Measurements from ENCODE around the gene UNC79. TPM values are rescaled to one million over a fixed set of nuclear protein-coding genes. Genes with fewer than 3 reads are reported as not detected.

The UNC79 gene
- total RNA-seq, 2 experiments from 2014 or later, result 0.02 TPM; not detected in 1

DNA sequence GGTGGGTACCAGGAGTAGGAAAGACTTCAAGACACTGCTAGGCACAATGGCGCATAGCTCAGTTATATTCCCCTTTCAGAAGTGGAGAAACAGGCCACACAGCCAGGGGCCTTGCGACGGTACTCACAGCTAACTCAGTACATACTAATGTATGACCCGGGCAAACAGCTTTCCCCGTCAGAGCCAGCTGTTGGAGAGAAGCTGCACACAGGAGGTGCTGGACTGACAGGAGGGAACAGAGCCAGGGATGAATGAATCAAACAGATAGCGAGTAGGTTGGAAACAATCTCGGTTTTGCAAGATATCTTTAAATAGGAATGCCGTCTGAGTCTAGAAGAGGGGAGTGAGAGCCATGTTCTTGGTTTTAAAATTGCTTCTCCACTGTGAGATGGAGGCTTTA, 312.0 kb downstream of the UNC79 start:
- CTCF ChIA-PET, result interaction anchor here (0.6 kb wide), 1 partner anchor 720 kb away, joined by 3 read pairs; no protein-coding TSS in a partner anchor
- POLR2A ChIA-PET, result no interaction called here

DNA sequence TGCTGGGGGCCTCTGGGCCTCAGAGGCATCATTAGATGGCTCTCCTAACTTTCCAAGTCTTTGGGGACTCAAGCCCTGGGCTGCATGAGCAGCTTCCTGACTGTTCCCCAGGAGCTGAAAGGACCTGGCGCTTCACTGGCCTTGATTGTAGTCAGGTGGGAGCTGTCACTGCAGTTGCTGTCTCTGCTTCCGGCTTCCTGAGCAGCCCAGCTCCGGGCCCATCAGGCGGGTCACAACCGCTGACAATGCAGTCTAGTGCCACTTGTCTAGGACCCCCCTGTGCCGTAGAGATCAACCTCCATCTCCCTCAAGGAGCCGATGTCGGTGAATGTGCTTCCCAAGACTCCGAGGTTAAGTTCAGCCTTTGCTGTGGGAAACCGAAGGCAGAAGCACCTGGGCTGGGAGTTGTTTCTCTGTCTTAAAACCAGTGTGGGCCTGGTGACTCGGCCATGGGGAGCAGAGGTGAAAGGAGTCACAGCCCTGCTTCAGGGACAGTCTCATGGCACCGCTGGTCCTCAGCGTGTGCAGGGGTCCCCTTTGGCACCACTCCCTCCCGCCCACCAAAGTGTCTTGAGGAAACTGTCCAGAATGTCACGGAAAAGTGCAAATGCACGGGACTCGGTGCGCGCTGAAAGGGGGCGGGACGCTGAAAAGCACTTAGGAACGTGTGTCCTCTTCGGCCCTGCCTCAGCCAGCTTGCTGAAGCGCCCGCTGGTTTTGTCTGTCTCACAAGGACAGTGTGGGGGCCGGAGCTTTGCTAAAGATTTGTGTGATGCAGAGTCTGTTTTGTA, 312.7 kb downstream of the UNC79 start:
- POLR2A ChIA-PET, result no interaction called here
- CTCF ChIA-PET, result no interaction called here

DNA sequence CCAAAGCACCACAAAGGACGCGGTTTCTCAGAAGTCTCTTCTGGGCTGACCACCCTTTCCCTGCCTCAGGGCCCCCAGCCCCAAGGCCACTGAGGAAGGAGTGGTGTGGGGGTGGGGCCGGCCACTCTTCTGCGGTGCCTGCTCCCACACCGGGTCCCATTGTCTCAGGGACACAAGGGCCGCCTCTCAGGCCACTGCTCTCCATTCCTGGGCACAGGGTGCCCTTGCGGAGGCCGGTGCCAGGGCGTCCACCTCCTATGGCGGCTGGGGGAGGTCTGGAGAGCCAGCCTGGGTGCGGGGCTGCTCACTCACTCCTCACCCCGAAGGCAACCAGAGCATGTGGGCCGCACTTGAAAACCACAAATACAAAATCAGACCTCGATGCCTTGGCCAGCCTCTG, 313.4 kb downstream of the UNC79 start:
- ChIA-PET POLR2A (no interaction called here), CTCF (no interaction called here)

DNA sequence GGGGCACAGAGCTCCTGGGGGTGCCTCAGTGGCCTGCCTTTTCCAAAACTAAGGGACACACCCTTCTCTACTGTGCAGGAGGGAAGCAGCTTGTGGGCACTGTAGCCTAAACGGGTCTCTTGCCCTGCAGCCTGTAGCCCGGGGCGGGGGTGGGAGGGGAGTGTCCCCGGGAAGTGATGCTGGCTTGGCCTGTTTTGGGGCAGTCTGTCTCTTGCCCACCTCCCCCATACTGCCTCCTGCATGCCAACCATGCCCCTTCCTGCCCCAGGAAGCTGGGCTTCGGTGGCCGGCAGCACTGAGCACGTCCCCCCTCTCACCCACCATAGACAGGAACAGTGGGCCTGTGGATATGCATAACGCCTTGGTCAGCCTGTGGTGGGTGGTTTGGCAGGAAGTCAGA, 314.1 kb downstream of the UNC79 start:
- CTCF ChIA-PET, result no interaction called here
- POLR2A ChIA-PET, result no interaction called here

DNA sequence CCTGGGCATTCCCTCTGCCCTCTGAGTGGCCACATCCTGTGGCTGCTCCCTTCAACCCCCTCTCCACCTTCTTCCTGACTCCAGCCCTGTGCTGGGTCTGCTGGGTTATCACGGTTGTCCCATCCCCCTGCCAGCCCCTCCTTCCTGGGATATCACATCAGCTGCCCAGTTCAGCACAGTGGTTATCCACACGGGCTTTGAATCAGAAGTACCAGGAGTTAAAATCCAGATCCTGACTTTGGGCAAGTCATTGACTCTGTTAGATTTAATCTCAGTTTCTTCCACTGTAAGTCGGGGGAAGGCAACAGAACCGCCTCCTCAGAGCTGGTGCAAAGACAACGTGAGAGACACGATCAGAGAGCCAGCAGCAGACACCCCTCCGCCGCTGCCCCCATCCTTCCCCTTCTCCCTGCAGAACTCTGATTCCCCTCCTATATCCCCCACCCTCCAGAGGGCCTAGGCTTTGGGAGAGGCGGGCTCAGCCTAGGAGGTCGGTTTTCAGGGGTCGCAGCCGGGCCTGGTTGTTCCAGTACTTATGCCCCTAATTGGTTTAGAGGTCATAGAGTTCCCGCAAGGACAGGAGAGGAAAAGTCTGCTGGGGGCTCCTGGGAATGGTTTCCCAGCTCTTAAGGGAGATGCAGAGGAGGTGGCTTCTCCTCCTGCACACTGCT, 315.0 kb downstream of the UNC79 start:
- POLR2A ChIA-PET, result no interaction called here
- CTCF ChIA-PET, result no interaction called here

DNA sequence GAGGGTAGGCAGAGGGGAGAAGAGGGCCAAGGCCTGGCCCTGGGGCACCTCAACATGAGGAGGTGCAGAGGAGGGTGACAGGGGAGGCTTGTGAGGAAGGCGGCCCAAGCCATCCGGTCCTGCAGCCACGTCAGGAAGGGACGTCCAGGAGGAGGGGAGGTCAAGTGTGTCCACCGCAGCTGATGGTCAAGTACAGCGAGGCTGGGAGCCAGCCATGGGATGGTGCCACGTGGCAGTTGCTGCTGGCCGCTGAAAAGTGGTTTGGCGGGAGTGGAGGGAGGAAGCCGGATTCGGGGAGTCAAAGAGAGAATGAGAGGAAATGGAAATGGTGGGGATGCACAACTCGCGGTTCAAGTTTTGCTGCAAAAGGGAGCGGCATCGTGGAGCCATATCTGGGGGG, 316.4 kb downstream of the UNC79 start:
- POLR2A ChIA-PET, result no interaction called here
- CTCF ChIA-PET, result no interaction called here

DNA sequence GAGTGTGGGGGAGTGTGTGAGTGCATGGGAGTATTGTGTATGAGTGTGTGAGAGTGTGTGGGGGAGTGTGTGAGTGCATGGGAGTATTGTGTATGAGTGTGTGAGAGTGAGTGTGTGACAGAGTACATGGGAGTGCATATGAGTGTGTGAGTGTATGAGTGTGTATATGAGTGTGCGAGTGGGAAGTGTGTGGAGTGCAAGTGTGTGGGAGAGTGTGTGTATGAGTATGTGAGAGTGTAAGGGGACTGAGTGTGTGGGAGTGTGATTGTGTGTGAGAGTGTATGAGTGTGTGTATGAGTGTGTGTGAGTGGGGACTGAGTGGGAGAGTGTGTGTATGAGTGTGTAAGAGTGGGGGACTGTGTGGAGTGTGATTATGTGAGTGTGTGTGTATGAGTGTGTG, 316.8 kb downstream of the UNC79 start:
- ChIA-PET POLR2A (no interaction called here), CTCF (no interaction called here)

DNA sequence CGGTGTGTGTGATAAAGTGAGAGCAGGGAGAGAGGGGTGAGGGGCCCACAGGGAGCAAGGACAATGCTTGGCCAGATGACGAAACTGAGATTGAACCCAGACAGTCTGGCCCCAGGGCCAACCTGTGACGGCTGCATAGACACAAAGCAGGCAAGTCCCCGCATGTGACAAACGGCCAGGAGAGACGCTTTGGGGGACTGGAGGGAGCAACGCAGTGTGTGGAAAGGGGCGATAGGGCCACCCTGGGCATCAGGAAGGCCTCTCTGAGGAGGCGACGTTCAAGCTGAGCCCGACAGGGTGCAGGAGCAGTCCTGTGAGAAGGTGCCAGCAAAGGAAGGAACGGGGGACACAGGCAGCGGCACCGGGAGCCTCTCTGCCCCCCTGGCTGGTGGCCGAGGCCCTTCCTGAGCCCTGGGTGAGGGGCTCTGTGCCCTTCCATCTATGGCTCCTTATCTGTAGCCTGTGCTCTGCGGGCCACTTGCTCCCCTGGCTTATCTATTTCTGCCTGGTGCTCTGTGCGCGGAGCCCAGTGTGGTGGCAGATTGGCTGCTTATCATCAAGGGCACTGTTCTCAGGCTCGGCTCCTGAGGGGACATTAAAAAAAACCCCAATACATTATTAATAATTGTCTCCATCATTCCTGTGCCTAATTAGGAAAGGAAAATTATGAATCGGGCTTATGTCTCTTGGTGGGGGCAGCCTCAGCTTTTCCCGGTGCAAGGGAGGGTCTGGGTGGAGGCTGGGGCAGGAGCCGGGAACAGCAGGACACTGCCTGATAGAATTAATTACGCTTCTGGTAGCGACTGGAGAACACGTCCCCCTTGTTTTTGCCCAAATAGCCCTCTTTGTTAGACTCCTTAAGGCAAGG, 317.7 kb downstream of the UNC79 start:
- POLR2A ChIA-PET, result no interaction called here
- CTCF ChIA-PET, result no interaction called here

DNA sequence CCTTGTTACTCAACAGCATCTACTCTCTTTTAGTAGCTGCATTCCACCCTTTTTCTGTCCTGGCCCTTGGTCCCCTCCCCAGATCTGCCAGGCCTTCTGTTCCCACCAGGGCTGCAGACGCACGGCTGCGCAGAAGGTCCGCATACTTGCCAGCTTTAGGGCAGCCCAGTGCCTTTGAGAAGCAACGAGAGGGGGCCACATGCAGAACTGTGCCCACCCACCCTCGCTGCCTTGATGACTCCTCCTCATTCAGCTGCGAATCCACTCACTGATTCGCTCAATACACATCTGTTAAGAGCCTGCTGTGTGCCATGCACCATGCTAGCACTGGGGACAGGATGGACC, 318.3 kb downstream of the UNC79 start:
- POLR2A ChIA-PET, result no interaction called here
- CTCF ChIA-PET, result no interaction called here

DNA sequence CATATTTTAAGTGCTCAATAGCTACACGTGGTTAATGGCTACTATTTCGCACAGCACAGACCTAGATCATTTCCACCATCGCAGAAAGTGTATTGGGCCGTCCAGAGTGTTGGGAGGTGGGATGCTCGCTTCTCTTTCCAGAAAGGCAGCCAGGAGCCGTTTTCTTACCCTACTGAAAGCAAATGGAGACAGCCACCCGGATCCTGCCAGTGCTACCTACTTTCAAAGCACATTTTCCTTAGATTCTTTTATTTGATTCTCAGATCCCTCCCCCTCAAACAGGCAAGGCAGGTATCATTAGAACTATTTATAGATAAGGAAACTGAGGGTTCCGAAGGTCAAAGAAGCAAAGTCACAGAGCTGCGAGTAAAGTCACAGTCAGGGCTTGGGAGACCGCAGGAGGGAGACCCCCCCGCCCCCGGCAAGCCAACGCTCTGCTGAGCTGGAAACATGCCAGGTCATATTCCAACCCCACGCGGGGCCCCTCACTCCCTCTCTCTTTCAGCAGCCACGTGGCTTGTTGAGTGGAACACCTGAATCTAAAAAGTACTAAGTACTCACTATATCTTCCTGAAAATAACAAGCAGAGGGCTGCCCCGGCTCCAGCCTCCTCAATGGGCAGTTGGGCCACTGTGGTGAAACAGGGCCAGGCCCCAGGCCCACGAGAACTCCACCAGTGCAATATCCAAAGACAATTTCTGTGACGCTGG, 321.4 kb downstream of the UNC79 start:
- POLR2A ChIA-PET, result no interaction called here
- CTCF ChIA-PET, result no interaction called here

DNA sequence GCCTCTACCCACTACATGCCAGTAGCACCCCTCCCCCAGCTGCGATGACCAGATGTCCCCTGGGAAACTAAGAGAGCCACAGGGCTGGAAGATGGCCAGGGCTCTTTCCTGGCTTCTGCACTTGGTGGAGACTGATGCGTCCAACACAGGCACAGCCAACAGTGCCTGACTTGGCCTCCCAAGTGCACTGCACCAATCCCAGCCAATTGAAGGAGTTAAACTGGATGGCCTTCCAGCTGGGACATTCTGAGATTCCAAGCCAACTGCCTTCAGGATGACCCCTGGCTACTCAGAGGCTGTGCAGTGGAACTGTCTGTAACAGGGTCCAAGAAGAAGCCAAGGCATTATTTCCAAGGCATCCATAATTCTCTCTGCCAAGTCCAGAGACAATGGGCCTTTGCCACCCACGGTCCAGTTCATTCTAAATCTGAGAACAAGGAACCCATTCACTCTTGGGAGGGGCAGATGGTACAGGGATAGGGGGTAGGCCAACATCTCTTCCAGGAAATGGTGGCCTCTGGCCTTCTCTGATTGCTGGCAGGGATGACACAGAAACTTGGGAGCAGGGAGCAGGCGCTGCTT, 322.3 kb downstream of the UNC79 start:
- CTCF ChIA-PET, result no interaction called here
- POLR2A ChIA-PET, result no interaction called here

DNA sequence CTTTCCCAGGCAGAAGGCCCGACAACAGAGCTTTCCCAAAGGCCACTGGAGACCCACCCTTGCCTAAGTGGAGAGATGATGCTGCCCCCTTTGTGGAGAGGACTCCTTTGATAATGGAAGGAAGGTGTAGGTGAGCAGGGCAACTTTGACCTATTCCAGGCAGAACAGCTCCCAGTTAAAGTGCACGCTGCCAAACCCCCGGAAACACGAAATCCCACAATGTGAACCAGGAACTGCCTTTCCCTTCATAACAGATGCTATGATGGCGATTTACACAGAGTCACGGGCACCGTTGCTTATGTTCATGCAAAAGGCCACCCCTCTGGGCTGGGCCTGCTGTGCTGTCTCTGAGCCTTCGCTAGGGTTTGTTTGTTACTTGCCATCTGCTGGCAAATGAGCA, 322.9 kb downstream of the UNC79 start:
- ChIA-PET POLR2A (no interaction called here), CTCF (no interaction called here)

DNA sequence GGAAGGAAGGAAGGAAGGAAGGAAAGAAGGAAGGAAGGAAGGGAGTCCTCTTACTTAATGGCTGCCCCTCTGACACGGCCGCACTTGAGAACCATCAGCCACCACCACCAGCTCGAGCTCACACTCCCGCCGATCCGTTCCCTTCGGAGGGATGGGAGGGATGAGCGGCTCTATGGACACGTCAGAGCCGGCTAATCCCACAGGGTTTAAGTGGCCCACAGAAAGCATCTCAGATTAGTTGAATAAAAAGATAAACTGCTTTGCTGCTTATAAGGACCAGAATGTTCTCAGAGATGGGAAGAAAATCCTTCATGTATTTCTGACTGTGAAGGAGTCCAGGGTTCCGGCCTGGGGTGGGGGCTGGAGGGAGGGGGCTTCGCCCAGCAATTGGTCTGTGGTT, 326.5 kb downstream of the UNC79 start:
- CTCF ChIA-PET, result no interaction called here
- POLR2A ChIA-PET, result no interaction called here

Other genes with a start within 250 kb of the UNC79 start
- gene MOAP1, start 246.0 kb upstream of the UNC79 start, total RNA-seq, result 10 to 100 TPM; 15.7 to 15.9 TPM
- 10 to 100 TPM; 16.6 to 18.8 TPM for gene LYSET, start 245.6 kb upstream of the UNC79 start, total RNA-seq
- 10 to 100 TPM; 19.9 to 20.1 TPM for gene GON7, start 223.9 kb upstream of the UNC79 start, total RNA-seq
- gene UBR7, start 223.7 kb upstream of the UNC79 start, total RNA-seq, result 10 to 100 TPM; 37.7 to 41.3 TPM
- 10 to 100 TPM; 16.6 to 17.2 TPM for gene BTBD7, start 97.9 kb upstream of the UNC79 start, total RNA-seq
- not detected for gene COX8C, start 83.8 kb upstream of the UNC79 start, total RNA-seq

Data from activated CD8-positive, alpha-beta memory T cell treated with anti-CD3 and anti-CD28 coated beads for 36 hours (primary cell).